Measurements from ENCODE around the gene CDKN2B-AS1.

The CDKN2B-AS1 gene

DNA sequence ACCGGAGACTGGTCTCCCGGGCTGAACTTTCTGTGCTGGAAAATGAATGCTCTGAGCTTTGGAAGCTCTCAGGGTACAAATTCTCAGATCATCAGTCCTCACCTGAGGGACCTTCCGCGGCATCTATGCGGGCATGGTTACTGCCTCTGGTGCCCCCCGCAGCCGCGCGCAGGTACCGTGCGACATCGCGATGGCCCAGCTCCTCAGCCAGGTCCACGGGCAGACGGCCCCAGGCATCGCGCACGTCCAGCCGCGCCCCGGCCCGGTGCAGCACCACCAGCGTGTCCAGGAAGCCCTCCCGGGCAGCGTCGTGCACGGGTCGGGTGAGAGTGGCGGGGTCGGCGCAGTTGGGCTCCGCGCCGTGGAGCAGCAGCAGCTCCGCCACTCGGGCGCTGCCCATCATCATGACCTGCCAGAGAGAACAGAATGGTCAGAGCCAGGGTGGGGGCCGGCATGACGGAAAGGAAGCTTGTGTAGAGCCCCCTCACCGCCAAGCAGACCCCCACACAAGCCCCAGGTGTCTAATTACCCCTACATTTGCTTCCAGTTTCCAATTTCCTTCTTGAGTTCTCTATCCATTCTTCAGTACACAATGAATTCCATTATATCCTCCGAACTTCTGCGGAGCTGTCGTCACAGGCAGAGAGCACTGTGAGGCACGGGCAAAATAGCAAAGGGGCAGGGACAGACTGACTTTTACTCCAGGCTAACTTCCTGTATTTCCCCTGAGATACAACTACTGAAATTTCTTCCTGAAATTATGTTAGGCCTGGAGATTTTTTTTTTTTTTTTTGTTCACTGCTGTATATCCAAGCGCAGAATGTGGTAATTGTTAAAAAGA is 23.6 kb upstream of the CDKN2B-AS1 start:
- TF ChIP-seq GATA3 (IDR thresholded peaks at IDR 0.05; ENCODE audit: low read depth, low read length) (no peak), GATA2 (IDR thresholded peaks at IDR 0.05; ENCODE audit: low read depth, low read length) (no peak)

- TF ChIP-seq GATA2 (IDR thresholded peaks at IDR 0.05; ENCODE audit: low read depth, low read length) (no peak), GATA3 (IDR thresholded peaks at IDR 0.05; ENCODE audit: low read depth, low read length) (no peak)
Observed at GRCh38 chr9:21972361-21972760, 22.2 kb upstream of the CDKN2B-AS1 start.

- no peak for TF ChIP-seq GATA3 (IDR thresholded peaks at IDR 0.05; ENCODE audit: low read depth, low read length)
- TF ChIP-seq GATA2 (IDR thresholded peaks at IDR 0.05; ENCODE audit: low read depth, low read length), result no peak
Observed at GRCh38 chr9:21974343-21974721, 20.3 kb upstream of the CDKN2B-AS1 start.

DNA sequence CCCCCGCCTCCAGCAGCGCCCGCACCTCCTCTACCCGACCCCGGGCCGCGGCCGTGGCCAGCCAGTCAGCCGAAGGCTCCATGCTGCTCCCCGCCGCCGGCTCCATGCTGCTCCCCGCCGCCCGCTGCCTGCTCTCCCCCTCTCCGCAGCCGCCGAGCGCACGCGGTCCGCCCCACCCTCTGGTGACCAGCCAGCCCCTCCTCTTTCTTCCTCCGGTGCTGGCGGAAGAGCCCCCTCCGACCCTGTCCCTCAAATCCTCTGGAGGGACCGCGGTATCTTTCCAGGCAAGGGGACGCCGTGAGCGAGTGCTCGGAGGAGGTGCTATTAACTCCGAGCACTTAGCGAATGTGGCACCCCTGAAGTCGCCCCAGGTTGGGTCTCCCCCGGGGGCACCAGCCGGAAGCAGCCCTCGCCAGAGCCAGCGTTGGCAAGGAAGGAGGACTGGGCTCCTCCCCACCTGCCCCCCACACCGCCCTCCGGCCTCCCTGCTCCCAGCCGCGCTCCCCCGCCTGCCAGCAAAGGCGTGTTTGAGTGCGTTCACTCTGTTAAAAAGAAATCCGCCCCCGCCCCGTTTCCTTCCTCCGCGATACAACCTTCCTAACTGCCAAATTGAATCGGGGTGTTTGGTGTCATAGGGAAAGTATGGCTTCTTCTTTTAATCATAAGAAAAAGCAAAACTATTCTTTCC is 19.7 kb upstream of the CDKN2B-AS1 start:
- no peak for TF ChIP-seq GATA2 (IDR thresholded peaks at IDR 0.05; ENCODE audit: low read depth, low read length)
- no peak for TF ChIP-seq GATA3 (IDR thresholded peaks at IDR 0.05; ENCODE audit: low read depth, low read length)

GRCh38 chr9:21976334-21976875 is 18.2 kb upstream of the CDKN2B-AS1 start:
- no peak for TF ChIP-seq GATA2 (IDR thresholded peaks at IDR 0.05; ENCODE audit: low read depth, low read length)
- TF ChIP-seq GATA3 (IDR thresholded peaks at IDR 0.05; ENCODE audit: low read depth, low read length), result no peak

GRCh38 chr9:21982391-21982790 is 12.2 kb upstream of the CDKN2B-AS1 start:
- no peak for TF ChIP-seq GATA3 (IDR thresholded peaks at IDR 0.05; ENCODE audit: low read depth, low read length)
- no peak for TF ChIP-seq GATA2 (IDR thresholded peaks at IDR 0.05; ENCODE audit: low read depth, low read length)

- TF ChIP-seq GATA3 (IDR thresholded peaks at IDR 0.05; ENCODE audit: low read depth, low read length) (no peak), GATA2 (IDR thresholded peaks at IDR 0.05; ENCODE audit: low read depth, low read length) (no peak)
Observed at GRCh38 chr9:21982861-21983560, 11.6 kb upstream of the CDKN2B-AS1 start.

DNA sequence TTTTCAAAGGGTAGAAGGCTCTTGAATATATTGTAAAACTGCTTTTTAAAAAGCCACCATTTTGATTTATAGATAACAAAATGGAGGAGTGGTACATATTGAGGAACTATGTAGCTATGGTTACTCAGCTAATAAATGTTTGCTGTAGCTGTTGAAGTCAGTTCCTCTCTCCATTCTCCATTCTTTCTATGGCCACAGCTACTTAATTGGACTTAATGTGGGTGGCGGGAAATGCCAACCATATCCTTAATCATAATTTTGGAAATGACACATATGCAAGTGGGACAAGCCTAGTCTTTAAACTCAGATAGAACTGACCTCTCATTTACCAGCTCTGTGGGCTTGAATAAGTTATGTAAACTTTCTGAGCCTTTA is 11.0 kb upstream of the CDKN2B-AS1 start:
- no peak for TF ChIP-seq GATA2 (IDR thresholded peaks at IDR 0.05; ENCODE audit: low read depth, low read length)
- TF ChIP-seq GATA3 (IDR thresholded peaks at IDR 0.05; ENCODE audit: low read depth, low read length), result no peak

GRCh38 chr9:21984101-21984500 is 10.5 kb upstream of the CDKN2B-AS1 start:
- no peak for TF ChIP-seq GATA3 (IDR thresholded peaks at IDR 0.05; ENCODE audit: low read depth, low read length)
- TF ChIP-seq GATA2 (IDR thresholded peaks at IDR 0.05; ENCODE audit: low read depth, low read length), result no peak

DNA sequence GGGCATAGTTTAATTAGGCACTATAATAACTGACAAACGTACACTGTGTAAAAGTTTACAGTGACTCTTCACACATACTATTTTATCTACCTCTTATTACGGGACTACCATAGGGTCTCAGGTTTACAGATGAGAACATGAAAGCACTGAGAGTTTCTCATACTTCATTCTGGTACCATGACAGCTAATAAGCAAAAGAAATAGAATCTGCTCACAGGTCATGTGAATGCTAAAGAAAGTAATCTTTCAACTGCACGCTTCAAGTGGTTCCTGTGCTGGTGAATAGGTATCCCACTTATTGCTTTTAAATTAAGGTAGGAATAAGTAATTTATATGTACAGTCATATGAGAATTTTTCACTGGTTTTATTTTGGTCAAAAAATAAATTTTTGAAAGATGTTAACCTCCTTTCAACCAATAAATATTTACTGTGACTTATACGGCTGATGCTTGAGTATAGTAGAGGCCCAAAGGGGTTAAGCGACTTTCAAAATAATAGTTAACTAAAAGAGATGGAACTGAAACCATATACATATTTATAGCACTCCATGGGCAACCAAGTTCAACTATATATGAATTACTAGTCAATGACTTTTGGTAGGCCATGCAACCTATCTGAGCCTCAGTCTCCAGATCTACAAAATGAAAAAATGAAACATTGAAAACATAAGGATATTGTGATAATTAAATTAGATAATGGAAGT is 8.5 kb upstream of the CDKN2B-AS1 start:
- TF ChIP-seq GATA2 (IDR thresholded peaks at IDR 0.05; ENCODE audit: low read depth, low read length) (no peak), GATA3 (IDR thresholded peaks at IDR 0.05; ENCODE audit: low read depth, low read length) (no peak)

DNA sequence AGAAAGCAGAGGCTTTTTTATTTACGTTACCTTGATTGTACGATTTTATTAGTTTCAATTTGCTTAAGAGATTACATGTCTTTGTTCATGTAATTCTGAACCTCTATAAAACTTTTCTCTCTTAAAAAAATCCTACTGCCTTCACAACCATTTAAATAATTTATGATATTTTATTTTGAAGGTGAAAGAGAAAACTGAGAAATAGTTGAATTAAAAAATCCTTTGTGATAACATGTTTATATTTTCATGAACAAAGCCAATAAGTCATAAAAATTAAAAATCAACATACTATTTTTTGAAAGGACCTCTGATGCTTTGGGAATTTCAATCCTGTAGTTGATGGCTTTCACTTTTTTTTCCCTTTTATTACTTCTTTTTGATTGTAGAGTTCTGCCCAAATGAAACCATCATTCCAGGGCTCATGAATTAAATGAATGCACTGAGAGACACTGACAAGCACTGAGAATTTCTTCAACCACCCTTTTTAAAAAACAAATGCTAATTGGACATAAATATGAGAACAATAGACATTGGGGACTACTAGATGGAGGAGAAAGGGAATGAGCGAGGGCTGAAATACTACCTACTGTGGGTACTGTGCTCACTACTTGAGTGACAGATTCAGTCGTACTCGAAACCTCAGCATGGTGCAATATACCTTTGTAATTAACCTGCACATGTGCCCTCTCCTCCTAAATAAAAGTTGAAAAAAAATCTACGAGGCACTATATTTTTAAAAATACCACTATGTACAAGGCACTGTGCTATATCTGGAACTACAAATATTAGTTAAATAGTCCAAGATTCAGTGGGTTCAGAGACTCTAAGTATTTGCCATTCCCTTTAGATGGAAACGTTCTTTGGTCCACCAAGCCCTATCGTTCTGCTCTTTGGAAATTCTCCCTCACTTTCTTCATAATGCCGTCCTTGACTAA is 6.3 kb upstream of the CDKN2B-AS1 start:
- TF ChIP-seq GATA3 (IDR thresholded peaks at IDR 0.05; ENCODE audit: low read depth, low read length), result no peak
- no peak for TF ChIP-seq GATA2 (IDR thresholded peaks at IDR 0.05; ENCODE audit: low read depth, low read length)

DNA sequence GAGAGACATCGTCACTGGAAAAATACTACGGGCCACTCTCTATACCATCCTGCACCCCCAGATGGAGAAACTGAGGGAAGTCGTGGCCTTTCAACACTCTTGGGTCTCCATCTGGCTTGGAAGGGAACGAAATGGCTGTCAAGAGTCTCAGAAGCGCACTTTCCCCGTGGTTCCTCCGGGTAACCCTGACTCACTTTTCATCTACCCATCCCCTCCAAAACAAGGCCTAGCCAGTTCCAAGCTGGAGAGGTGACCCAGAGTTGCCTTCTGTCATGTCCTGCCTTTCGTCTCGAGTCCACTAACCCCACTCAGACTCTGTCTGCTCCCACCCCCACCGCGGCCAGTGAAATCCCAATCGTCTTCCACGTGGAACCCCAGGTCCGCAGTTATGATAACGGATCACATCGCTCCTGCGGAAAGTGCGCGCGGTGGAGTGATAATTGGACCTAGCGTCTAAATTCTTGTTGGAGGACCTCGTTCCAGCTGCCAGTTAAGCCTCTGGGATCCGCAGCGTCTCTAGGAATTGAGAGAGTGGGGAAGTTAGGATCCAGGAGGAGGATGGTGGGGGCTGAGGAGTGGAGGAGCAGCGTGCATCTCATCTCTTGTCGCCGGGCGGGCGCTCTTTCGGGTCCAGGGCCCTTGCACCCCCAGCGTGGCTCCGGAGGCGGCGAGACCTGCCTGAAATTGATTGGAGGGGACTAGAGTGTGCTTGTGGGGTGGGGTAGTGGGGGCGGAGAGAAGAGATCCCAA is 5.0 kb upstream of the CDKN2B-AS1 start:
- TF ChIP-seq GATA3 (IDR thresholded peaks at IDR 0.05; ENCODE audit: low read depth, low read length) (no peak), GATA2 (IDR thresholded peaks at IDR 0.05; ENCODE audit: low read depth, low read length) (no peak)
